Measurements from ENCODE around the gene PI4KA.

GRCh38 chr22:20804650-20805049 is 54.0 kb downstream of the PI4KA start:
- no peak for TF ChIP-seq POLR2AphosphoS5 (IDR thresholded peaks at IDR 0.05)
- TF ChIP-seq CTCF (IDR thresholded peaks at IDR 0.05; ENCODE audit: poor library complexity, severe bottlenecking), result no peak
- no peak for TF ChIP-seq EZH2 (IDR thresholded peaks at IDR 0.05; ENCODE audit: borderline replicate concordance, insufficient read depth, low read length, poor library complexity, severe bottlenecking)
- no peak for TF ChIP-seq RAD21 (conservative IDR thresholded peaks at IDR 0.05)
- no peak for TF ChIP-seq TAF1 (IDR thresholded peaks at IDR 0.05; ENCODE audit: low read depth)
- TF ChIP-seq MXI1 (conservative IDR thresholded peaks at IDR 0.05; ENCODE audit: poor library complexity, severe bottlenecking), result no peak
